ENCODE results near the gene COLGALT1.

Gene COLGALT1

GRCh38 chr19:17616961-17617806 lies 61.7 kb downstream of the COLGALT1 start:
- peak; percentile 47 for DNase-seq (ENCODE audit: low read depth)
- TF ChIP-seq MAX (IDR thresholded peaks at IDR 0.05; ENCODE audit: low read depth, low read length) (no peak), CTCF (IDR thresholded peaks at IDR 0.05; ENCODE audit: low read depth, low read length) (no peak), POLR2A (IDR thresholded peaks at IDR 0.05; ENCODE audit: extremely low read depth, insufficient read length) (no peak), MYC (IDR thresholded peaks at IDR 0.05; ENCODE audit: low read depth, low read length) (no peak)
- no peak overlapping the region for H3K4me3 ChIP-seq (ENCODE audit: low read depth, low read length)

- no peak overlapping the region for H3K4me3 ChIP-seq (ENCODE audit: low read depth, low read length)
- no peak for TF ChIP-seq MAX (IDR thresholded peaks at IDR 0.05; ENCODE audit: low read depth, low read length)
- TF ChIP-seq POLR2A (IDR thresholded peaks at IDR 0.05; ENCODE audit: extremely low read depth, insufficient read length), result no peak
- no peak for TF ChIP-seq CTCF (IDR thresholded peaks at IDR 0.05; ENCODE audit: low read depth, low read length)
- TF ChIP-seq MYC (IDR thresholded peaks at IDR 0.05; ENCODE audit: low read depth, low read length), result no peak
- DNase-seq (ENCODE audit: low read depth), result no peak
These were observed 62.4 kb downstream of the COLGALT1 start for GRCh38 chr19:17617807-17618192.

GRCh38 chr19:17618281-17618903 lies 62.9 kb downstream of the COLGALT1 start:
- DNase-seq (ENCODE audit: low read depth), result no peak
- H3K4me3 ChIP-seq (ENCODE audit: low read depth, low read length), result no peak overlapping the region
- TF ChIP-seq MAX (IDR thresholded peaks at IDR 0.05; ENCODE audit: low read depth, low read length) (no peak), CTCF (IDR thresholded peaks at IDR 0.05; ENCODE audit: low read depth, low read length) (no peak), POLR2A (IDR thresholded peaks at IDR 0.05; ENCODE audit: extremely low read depth, insufficient read length) (no peak), MYC (IDR thresholded peaks at IDR 0.05; ENCODE audit: low read depth, low read length) (no peak)

- no peak for TF ChIP-seq MYC (IDR thresholded peaks at IDR 0.05; ENCODE audit: low read depth, low read length)
- no peak for TF ChIP-seq MAX (IDR thresholded peaks at IDR 0.05; ENCODE audit: low read depth, low read length)
- TF ChIP-seq CTCF (IDR thresholded peaks at IDR 0.05; ENCODE audit: low read depth, low read length), result no peak
- TF ChIP-seq POLR2A (IDR thresholded peaks at IDR 0.05; ENCODE audit: extremely low read depth, insufficient read length), result no peak
- no peak for DNase-seq (ENCODE audit: low read depth)
- H3K4me3 ChIP-seq (ENCODE audit: low read depth, low read length), result no peak overlapping the region
These were observed 63.5 kb downstream of the COLGALT1 start for GRCh38 chr19:17618936-17619335.

GRCh38 chr19:17620696-17621095 lies 65.2 kb downstream of the COLGALT1 start:
- DNase-seq (ENCODE audit: low read depth), result no peak
- TF ChIP-seq MAX (IDR thresholded peaks at IDR 0.05; ENCODE audit: low read depth, low read length) (no peak), MYC (IDR thresholded peaks at IDR 0.05; ENCODE audit: low read depth, low read length) (no peak), CTCF (IDR thresholded peaks at IDR 0.05; ENCODE audit: low read depth, low read length) (no peak), POLR2A (IDR thresholded peaks at IDR 0.05; ENCODE audit: extremely low read depth, insufficient read length) (no peak)
- no peak overlapping the region for H3K4me3 ChIP-seq (ENCODE audit: low read depth, low read length)

Measured in NB4 (cell line).